A549 (cell line): ENCODE measurements around the gene CCN5. TPM values are rescaled to one million over a fixed set of nuclear protein-coding genes. Genes with fewer than 3 reads are reported as not detected.

Source experiments
- ATAC-seq, 2 experiments: fragments of 200-7000 bp in 1 of 2; fragments of >200 bp in 1 of 2; cut with Nextera tagmentation in 1 of 2; cut with Tn5 transposase in 1 of 2; 3 replicates each; pipeline versions ENCODE4 v1.8.0 to v1.9.1; 2018 to 2020; ENCODE audit warnings: mild to moderate bottlenecking in 1 of 2, moderate library complexity in 1 of 2
- CTCF ChIA-PET: fragments of 300-600 bp; sonication (Branson Sonifier 250); formaldehyde crosslinking; extraction: SDS; loops from one replicate; lab custom pipeline; 2021; ENCODE audit warnings: antibody characterized with exemption, inconsistent platforms; lab: Yijun Ruan, JAX
- POLR2A ChIA-PET: fragments of 350-600 bp; formaldehyde crosslinking; extraction: SDS; loops from one replicate; lab custom pipeline; 2021; ENCODE audit warnings: antibody characterized with exemption, inconsistent platforms; lab: Yijun Ruan, JAX
- DNase-seq, 2 experiments: peaks; one replicate each; pipeline versions ENCODE4 v3.0.0 to v3.0.0-alpha.2; 2011 to 2016; ENCODE audit warnings: low read depth in 1 of 2, low spot score in 1 of 2
- FAIRE-seq: peaks from 2 replicates; lab custom pipeline; 2011; peaks lifted over from hg19 to GRCh38; lab: Jason Lieb, UNC
- H3K27ac ChIP-seq, 2 experiments: fragments of >200 bp; sonication (Bioruptor Twin); formaldehyde crosslinking; 3 replicates each; pipeline ENCODE4 v1.5.1; 2016 to 2017
- H3K4me1 ChIP-seq: fragments of >200 bp; sonication (Bioruptor Twin); formaldehyde crosslinking; 3 replicates; pipeline ENCODE4 v1.6.1; 2016
- H3K4me2 ChIP-seq: fragments of >200 bp; sonication (Bioruptor Twin); formaldehyde crosslinking; 3 replicates; pipeline ENCODE4 v1.6.1; 2016
- H3K4me3 ChIP-seq: fragments of >200 bp; sonication (Bioruptor Twin); formaldehyde crosslinking; 3 replicates; pipeline ENCODE4 v1.5.1; 2016
- H3K9me3 ChIP-seq: fragments of >200 bp; sonication (Bioruptor Twin); formaldehyde crosslinking; 3 replicates; pipeline ENCODE4 v1.6.1; 2016
- CBX2 ChIP-seq: fragments of 200-600 bp; sonication (generic); IDR thresholded peaks from 2 replicates; pipeline ENCODE4 v1.6.1; 2016; ENCODE audit warnings: low read depth, mild to moderate bottlenecking, borderline replicate concordance
- CHD4 ChIP-seq: fragments of 200-600 bp; sonication (generic); IDR thresholded peaks from 2 replicates; pipeline ENCODE4 v1.6.1; 2016; ENCODE audit warnings: antibody characterized with exemption, mild to moderate bottlenecking, borderline replicate concordance
- EP300 ChIP-seq, 2 experiments: fragments of >200 bp; sonication (Bioruptor Twin); formaldehyde crosslinking; IDR thresholded peaks; 2 replicates in 1 of 2; 3 replicates in 1 of 2; pipeline ENCODE4 v1.6.1; 2016 to 2017
- FOSL2 ChIP-seq, 2 experiments: fragments of 450-650 bp in 1 of 2; fragments of >200 bp in 1 of 2; sonication (Bioruptor Twin) in 1 of 2; formaldehyde crosslinking; IDR thresholded peaks; 2 replicates each; pipeline versions ENCODE4 v1.5.0 to v1.6.1; 2016 to 2020; ENCODE audit warnings: mild to moderate bottlenecking in 1 of 2, moderate library complexity in 1 of 2
- GATA3 ChIP-seq: IDR thresholded peaks from 2 replicates; pipeline ENCODE4 v1.6.1; 2012; ENCODE audit warnings: borderline replicate concordance
- HEYL ChIP-seq: fragments of 250-450 bp; sonication (Bioruptor Pico); IDR thresholded peaks from 2 replicates; pipeline ENCODE4 v1.8.0; 2021; ENCODE audit warnings: mild to moderate bottlenecking, moderate library complexity
- HOXB5 ChIP-seq: fragments of 250-450 bp; sonication (Bioruptor Pico); IDR thresholded peaks from 2 replicates; pipeline ENCODE4 v1.5.0; 2020; ENCODE audit warnings: mild to moderate bottlenecking, moderate library complexity
- KDM1A ChIP-seq: fragments of 200-600 bp; sonication (generic); IDR thresholded peaks from 2 replicates; pipeline ENCODE4 v1.6.1; 2016; ENCODE audit warnings: low read depth, mild to moderate bottlenecking
- MAX ChIP-seq: IDR thresholded peaks from 2 replicates; pipeline ENCODE4 v1.6.1; 2012
- MYC ChIP-seq: IDR thresholded peaks from 2 replicates; pipeline ENCODE4 v1.6.1; 2012; ENCODE audit warnings: mild to moderate bottlenecking, inconsistent platforms, low read length, improper control_type of control experiment, borderline replicate concordance
- NFE2L2 ChIP-seq: fragments of 150-350 bp; conservative IDR thresholded peaks from 2 replicates; pipeline ENCODE4 v1.6.1; 2014; ENCODE audit warnings: low read length
- NPAS2 ChIP-seq: fragments of 250-450 bp; sonication (Bioruptor Pico); IDR thresholded peaks from 2 replicates; pipeline ENCODE4 v1.8.0; 2022; ENCODE audit warnings: mild to moderate bottlenecking, moderate library complexity, borderline replicate concordance
- POLR2A ChIP-seq: IDR thresholded peaks from 2 replicates; pipeline ENCODE4 v1.6.1; 2012; ENCODE audit warnings: mild to moderate bottlenecking, low read length
- POLR2AphosphoS2 ChIP-seq: conservative IDR thresholded peaks from 2 replicates; pipeline ENCODE4 v1.6.1; 2012; ENCODE audit warnings: low read length, improper control_type of control experiment, inconsistent platforms
- RCOR1 ChIP-seq: fragments of 150-350 bp; IDR thresholded peaks from 2 replicates; pipeline ENCODE4 v1.6.1; 2014; ENCODE audit warnings: antibody characterized with exemption, low read length, low read depth
- REST ChIP-seq: fragments of 200-600 bp; sonication (generic); IDR thresholded peaks from 2 replicates; pipeline ENCODE4 v1.6.1; 2016; ENCODE audit warnings: antibody characterized with exemption, mild to moderate bottlenecking, moderate library complexity
- RFX5 ChIP-seq: fragments of 450-650 bp; IDR thresholded peaks from 2 replicates; pipeline ENCODE4 v1.7.1; 2014; ENCODE audit warnings: antibody characterized with exemption, mild to moderate bottlenecking, moderate library complexity
- RNF2 ChIP-seq: fragments of 200-600 bp; sonication (generic); IDR thresholded peaks from 2 replicates; pipeline ENCODE4 v1.6.1; 2016; ENCODE audit warnings: low read depth, mild to moderate bottlenecking, antibody characterized with exemption, moderate library complexity, borderline replicate concordance
- SMC3 ChIP-seq: fragments of >200 bp; sonication (Bioruptor Twin); formaldehyde crosslinking; IDR thresholded peaks from 3 replicates; pipeline ENCODE4 v1.6.1; 2018; ENCODE audit warnings: inconsistent platforms
- SREBF2 ChIP-seq: fragments of 450-650 bp; IDR thresholded peaks from 2 replicates; pipeline ENCODE4 v1.6.1; 2014; ENCODE audit warnings: mild to moderate bottlenecking, moderate library complexity
- ZFP36 ChIP-seq: fragments of 450-650 bp; IDR thresholded peaks from 2 replicates; pipeline ENCODE4 v1.6.1; 2014; ENCODE audit warnings: borderline replicate concordance; ENCODE audit not compliant: partially characterized antibody
- WGBS: methylation state at CpG from one replicate; pipeline ENCODE4 v1.1.6; 2017; ENCODE audit errors: missing lambda C conversion rate; 5-methylcytosine and 5-hydroxymethylcytosine counted together
- polyA plus RNA-seq, 4 experiments: library from polyadenylated mRNA; depleted of rRNA in 3 of 4; stranded (reverse); fragments of >200 nt; fragmentation: RNase III in 1 of 4; extraction: RNeasy Plus Mini Kit Qiagen cat#74134 plus additional on column Dnase treatment in 1 of 4; gene quantifications; 2 replicates in 3 of 4; 3 replicates in 1 of 4; pipeline ENCODE4 v1.2.3, GENCODE V29; 2011 to 2017
- TF ChIP-seq, protein P1 (sequence below): fragments of 450-650 bp; IDR thresholded peaks from 2 replicates; pipeline ENCODE4 v1.6.1; 2014; ENCODE audit warnings: antibody characterized with exemption
- TF ChIP-seq, protein P2 (sequence below): fragments of 250-450 bp; sonication (Bioruptor Pico); IDR thresholded peaks from 2 replicates; pipeline ENCODE4 v1.5.0; 2021; ENCODE audit warnings: mild to moderate bottlenecking, moderate library complexity, borderline replicate concordance

The CCN5 gene
- polyA plus RNA-seq, 2 of the 4 experiments (the other 2 are of a cell fraction) = 9.9 to 11.1 TPM

DNA sequence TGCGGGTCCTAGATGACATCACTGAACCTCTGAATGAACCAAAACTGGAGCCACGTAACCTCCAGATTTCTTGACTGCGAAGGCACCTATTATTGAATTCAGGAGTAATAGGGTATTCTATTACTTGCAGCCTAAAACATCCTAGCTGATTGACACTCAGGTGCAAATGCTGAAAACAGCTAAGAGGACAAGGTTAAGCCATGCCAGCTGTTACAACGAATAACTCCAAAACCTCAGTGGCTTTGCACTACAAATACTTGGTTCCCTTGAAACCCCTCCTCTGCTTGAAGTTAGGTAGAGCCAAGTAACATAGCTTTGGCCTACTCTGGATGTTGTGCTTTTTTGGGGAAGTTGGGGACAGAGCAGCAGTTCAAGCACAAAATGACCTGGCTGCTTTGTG, 21.0 kb upstream of the CCN5 start:
- no peak overlapping the region for H3K4me3 ChIP-seq
- TF ChIP-seq GATA3 (no peak), KDM1A (no peak), SREBF2 (no peak), FOSL2 (IDR thresholded peaks at IDR 0.05) (no peak), FOSL2 (CRISPR knock-in tag; IDR thresholded peaks at IDR 0.05) (no peak)
- TF ChIP-seq, protein P1, sequence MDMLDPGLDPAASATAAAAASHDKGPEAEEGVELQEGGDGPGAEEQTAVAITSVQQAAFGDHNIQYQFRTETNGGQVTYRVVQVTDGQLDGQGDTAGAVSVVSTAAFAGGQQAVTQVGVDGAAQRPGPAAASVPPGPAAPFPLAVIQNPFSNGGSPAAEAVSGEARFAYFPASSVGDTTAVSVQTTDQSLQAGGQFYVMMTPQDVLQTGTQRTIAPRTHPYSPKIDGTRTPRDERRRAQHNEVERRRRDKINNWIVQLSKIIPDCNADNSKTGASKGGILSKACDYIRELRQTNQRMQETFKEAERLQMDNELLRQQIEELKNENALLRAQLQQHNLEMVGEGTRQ = no peak
- TF ChIP-seq, all 56 proteins: peak for 0
- FAIRE-seq (no peak), ATAC-seq (no peak), DNase-seq (no peak)
- Histone ChIP-seq H3K27ac (peak overlapping the region; percentile 86 to 89), H3K4me1 (peaks cover 50% of the 10 kb centered on the region), H3K9me3 (peaks cover 12% of the 10 kb centered on the region), H3K4me2 (no peak overlapping the region; the same call in 2 of the 3 replicates)
- CTCF ChIA-PET = interaction anchor here (1.0 to 6.3 kb wide), 7 partner anchors 8 to 173 kb away, joined by 3 to 110 read pairs (median 5); partner anchors contain the start of gene CCN5
- POLR2A ChIA-PET = interaction anchor here (1.9 to 2.0 kb wide), 2 partner anchors 27 to 35 kb away, joined by 4 to 14 read pairs; no protein-coding TSS in a partner anchor
- 87% methylated on average over 4 of the region's 4 CpGs for WGBS

- no peak for DNase-seq
- 75% methylated on average over 2 of the region's 2 CpGs for WGBS
- ChIA-PET POLR2A (interaction anchor here (1.0 kb wide), 1 partner anchor 34 kb away, joined by 3 read pairs; no protein-coding TSS in a partner anchor), CTCF (interaction anchor here (0.9 to 1.9 kb wide), 2 partner anchors 12 to 37 kb away, joined by 3 to 6 read pairs; no protein-coding TSS in a partner anchor)
- FAIRE-seq = no peak
- peaks cover 12% of the 10 kb centered on the region for H3K9me3 ChIP-seq
- peak overlapping the region; percentile 11; the same call in 2 of the 3 replicates for H3K4me2 ChIP-seq
- ATAC-seq = no peak
- no peak overlapping the region for H3K4me3 ChIP-seq
- TF ChIP-seq MAX = no peak
- TF ChIP-seq POLR2AphosphoS2 = no peak
- TF ChIP-seq, protein P2, sequence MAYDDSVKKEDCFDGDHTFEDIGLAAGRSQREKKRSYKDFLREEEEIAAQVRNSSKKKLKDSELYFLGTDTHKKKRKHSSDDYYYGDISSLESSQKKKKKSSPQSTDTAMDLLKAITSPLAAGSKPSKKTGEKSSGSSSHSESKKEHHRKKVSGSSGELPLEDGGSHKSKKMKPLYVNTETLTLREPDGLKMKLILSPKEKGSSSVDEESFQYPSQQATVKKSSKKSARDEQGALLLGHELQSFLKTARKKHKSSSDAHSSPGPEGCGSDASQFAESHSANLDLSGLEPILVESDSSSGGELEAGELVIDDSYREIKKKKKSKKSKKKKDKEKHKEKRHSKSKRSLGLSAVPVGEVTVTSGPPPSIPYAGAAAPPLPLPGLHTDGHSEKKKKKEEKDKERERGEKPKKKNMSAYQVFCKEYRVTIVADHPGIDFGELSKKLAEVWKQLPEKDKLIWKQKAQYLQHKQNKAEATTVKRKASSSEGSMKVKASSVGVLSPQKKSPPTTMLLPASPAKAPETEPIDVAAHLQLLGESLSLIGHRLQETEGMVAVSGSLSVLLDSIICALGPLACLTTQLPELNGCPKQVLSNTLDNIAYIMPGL = no peak
- TF ChIP-seq SMC3 = no peak
- no peak for TF ChIP-seq HEYL
- TF ChIP-seq POLR2A = no peak
- no peak for TF ChIP-seq REST
- no peak for TF ChIP-seq NPAS2 (CRISPR knock-in tag)
- no peak for TF ChIP-seq NFE2L2
- no peak for TF ChIP-seq FOSL2 (IDR thresholded peaks at IDR 0.05)
- no peak for TF ChIP-seq FOSL2 (CRISPR knock-in tag; IDR thresholded peaks at IDR 0.05)
- no peak for TF ChIP-seq RFX5
- TF ChIP-seq CBX2 = no peak
- no peak for TF ChIP-seq ZFP36
- TF ChIP-seq RCOR1 = no peak
- TF ChIP-seq CHD4 = no peak
- TF ChIP-seq HOXB5 (CRISPR knock-in tag) = no peak
- TF ChIP-seq EP300 (IDR thresholded peaks at IDR 0.05) = no peak
- no peak for TF ChIP-seq RNF2
- TF ChIP-seq MYC = no peak
- TF ChIP-seq, all 56 proteins: peak for 0
- Histone ChIP-seq H3K4me1 (peaks cover 50% of the 10 kb centered on the region), H3K27ac (peak overlapping the region; percentile 86 to 89)
Measured at GRCh38 chr20:44695295-44695673, 19.9 kb upstream of the CCN5 start.
